SK-N-MC (cell line): ENCODE data around the gene ARSB.

Source experiments
- EZH2 ChIP-seq: fragments of 200-600 bp; sonication (generic); IDR thresholded peaks from one replicate; pipeline ENCODE4 v1.6.1; 2017; ENCODE audit warnings: antibody characterized with exemption
- FOXP2 ChIP-seq: optimal IDR thresholded peaks from 2 replicates; pipeline ENCODE3; 2011; ENCODE audit warnings: mild to moderate bottlenecking, moderate library complexity; ENCODE audit not compliant: insufficient read depth; ENCODE audit errors: extremely low read length, control extremely low read depth
- POLR2AphosphoS5 ChIP-seq: IDR thresholded peaks from 2 replicates; pipeline ENCODE4 v1.6.1; 2012; ENCODE audit warnings: mild to moderate bottlenecking, low read depth, low read length, borderline replicate concordance

DNA sequence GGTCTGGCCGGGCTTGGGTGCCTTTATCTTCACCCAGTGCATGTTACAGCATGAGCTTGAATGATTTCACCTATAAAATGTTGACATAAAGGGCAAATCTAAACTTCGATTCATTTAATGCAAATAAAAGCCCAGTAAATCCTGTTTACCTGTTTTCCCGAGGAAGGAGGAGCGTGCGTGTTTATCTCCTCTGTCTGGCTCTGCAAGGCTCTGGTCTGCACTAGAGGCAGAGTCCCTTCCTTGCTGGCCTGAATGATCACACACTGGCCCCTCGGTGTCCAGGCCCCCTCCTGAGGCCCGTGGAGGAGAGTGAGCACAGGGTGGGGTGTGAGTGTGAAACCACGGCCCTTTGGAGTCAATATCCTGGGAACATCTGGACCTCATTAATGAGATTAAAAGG, 211.5 kb downstream of the ARSB start:
- TF ChIP-seq POLR2AphosphoS5 (no peak), EZH2 (no peak), FOXP2 (no peak)
